SK-N-SH (cell line): ENCODE results near the gene MARCHF10. TPM values are rescaled to one million over a fixed set of nuclear protein-coding genes. Genes with fewer than 3 reads are reported as not detected.

Experiments used
- CTCF ChIA-PET: fragments of 300-600, 350-600 bp; formaldehyde crosslinking; extraction: SDS; loops from one replicate; lab custom pipeline; 2021; lab: Yijun Ruan, JAX
- POLR2A ChIA-PET: fragments of 350-600 bp; sonication (Branson Sonifier 250); formaldehyde crosslinking; extraction: SDS; loops from one replicate; lab custom pipeline; 2020; ENCODE audit warnings: antibody characterized with exemption, inconsistent platforms; lab: Yijun Ruan, JAX
- DNase-seq: peaks from one replicate; pipeline ENCODE4 v3.0.0; 2012
- H2AFZ ChIP-seq: fragments of 200-600 bp; sonication (generic); 2 replicates; pipeline ENCODE4 v1.8.1; 2016; ENCODE audit warnings: antibody characterized with exemption, mild to moderate bottlenecking, low read depth
- H3F3A ChIP-seq: fragments of 200-600 bp; sonication (generic); replicated peaks from 2 replicates; pipeline ENCODE3; 2016; ENCODE audit warnings: antibody characterized with exemption, mild to moderate bottlenecking; ENCODE audit not compliant: insufficient read depth
- H3K27ac ChIP-seq, 2 experiments: fragments of 200-500 bp in 1 of 2; fragments of 200-600 bp in 1 of 2; sonication (Bioruptor generic) in 1 of 2; sonication (generic), shearing (Covaris generic) in 1 of 2; 2 replicates each; pipeline versions ENCODE4 v1.5.1 to v1.6.1; 2014 to 2016; ENCODE audit warnings: low read depth in 2 of 2, inconsistent platforms in 1 of 2, low read length in 1 of 2, mild to moderate bottlenecking in 1 of 2, mixed read lengths in 1 of 2
- H3K27me3 ChIP-seq: fragments of 200-600 bp; sonication (generic), shearing (Covaris generic); 2 replicates; pipeline ENCODE4 v1.6.1; 2016; ENCODE audit warnings: mixed run types; ENCODE audit not compliant: insufficient read depth
- H3K36me3 ChIP-seq, 2 experiments: fragments of 200-500 bp in 1 of 2; fragments of 200-600 bp in 1 of 2; sonication (Bioruptor generic) in 1 of 2; sonication (generic) in 1 of 2; replicated peaks in 1 of 2; 2 replicates each; pipeline versions ENCODE3 to v1.5.1; 2014 to 2016; ENCODE audit warnings: low read length in 1 of 2, mild to moderate bottlenecking in 1 of 2; ENCODE audit not compliant: insufficient read depth in 2 of 2, control insufficient read depth in 1 of 2
- H3K4me1 ChIP-seq, 2 experiments: fragments of 200-500 bp in 1 of 2; fragments of 200-600 bp in 1 of 2; sonication (Bioruptor generic) in 1 of 2; sonication (generic), shearing (Covaris generic) in 1 of 2; 2 replicates each; pipeline versions ENCODE4 v1.5.1 to v1.6.1; 2014 to 2016; ENCODE audit warnings: low read depth in 1 of 2, low read length in 1 of 2, mixed run types in 1 of 2; ENCODE audit not compliant: insufficient read depth in 2 of 2, control insufficient read depth in 1 of 2
- H3K4me2 ChIP-seq: fragments of 200-600 bp; sonication (generic), shearing (Covaris generic); 2 replicates; pipeline ENCODE4 v1.6.1; 2017; ENCODE audit warnings: mixed run types
- H3K4me3 ChIP-seq, 2 experiments: fragments of 200-500 bp in 1 of 2; fragments of 200-600 bp in 1 of 2; sonication (Bioruptor generic) in 1 of 2; sonication (generic), shearing (Covaris generic) in 1 of 2; 2 replicates each; pipeline versions ENCODE4 v1.5.1 to v1.8.1; 2014 to 2016; ENCODE audit warnings: low read depth in 2 of 2, inconsistent platforms in 1 of 2, low read length in 1 of 2, mild to moderate bottlenecking in 1 of 2, mixed read lengths in 1 of 2, moderate library complexity in 1 of 2
- H3K79me2 ChIP-seq: fragments of 200-600 bp; sonication (generic); 2 replicates; pipeline ENCODE4 v1.8.1; 2017; ENCODE audit warnings: mild to moderate bottlenecking; ENCODE audit not compliant: insufficient read depth
- H3K9ac ChIP-seq: fragments of 200-600 bp; sonication (generic); 2 replicates; pipeline ENCODE4 v1.6.1; 2017; ENCODE audit warnings: mixed run types
- H3K9me2 ChIP-seq: fragments of 200-600 bp; sonication (generic); 2 replicates; pipeline ENCODE4 v1.6.1; 2017; ENCODE audit warnings: mixed run types
- H3K9me3 ChIP-seq: fragments of 200-600 bp; sonication (generic); 2 replicates; pipeline ENCODE4 v1.6.1; 2017; ENCODE audit warnings: mixed run types, mild to moderate bottlenecking, moderate library complexity
- H4K20me1 ChIP-seq: fragments of 200-600 bp; sonication (generic); 2 replicates; pipeline ENCODE4 v1.6.1; 2017; ENCODE audit warnings: mild to moderate bottlenecking, mixed run types; ENCODE audit not compliant: insufficient read depth
- CHD2 ChIP-seq: fragments of 150-350 bp; IDR thresholded peaks from 2 replicates; pipeline ENCODE4 v1.6.1; 2018; ENCODE audit warnings: low read length; ENCODE audit not compliant: partially characterized antibody
- ELF1 ChIP-seq: IDR thresholded peaks from 2 replicates; pipeline ENCODE4 v1.4.0; 2012
- EP300 ChIP-seq, 2 experiments: IDR thresholded peaks; 2 replicates each; pipeline versions ENCODE4 v1.4.0 to v1.6.1; 2012; ENCODE audit warnings: borderline replicate concordance in 1 of 2, low read depth in 1 of 2, low read length in 1 of 2
- FOSL2 ChIP-seq: IDR thresholded peaks from 2 replicates; pipeline ENCODE4 v1.4.0; 2012; ENCODE audit warnings: low read depth, mild to moderate bottlenecking, moderate library complexity, borderline replicate concordance
- JUND ChIP-seq: IDR thresholded peaks from 2 replicates; pipeline ENCODE4 v1.4.0; 2012
- MEF2A ChIP-seq: IDR thresholded peaks from 2 replicates; pipeline ENCODE4 v1.4.0; 2012; ENCODE audit warnings: low read depth, borderline replicate concordance
- MXI1 ChIP-seq: IDR thresholded peaks from 2 replicates; pipeline ENCODE4 v1.6.1; 2012; ENCODE audit warnings: mild to moderate bottlenecking, low read depth, low read length, improper control_type of control experiment
- NFIC ChIP-seq: IDR thresholded peaks from 2 replicates; pipeline ENCODE4 v1.4.0; 2012; ENCODE audit warnings: borderline replicate concordance
- RAD21 ChIP-seq: IDR thresholded peaks from 2 replicates; pipeline ENCODE4 v1.6.1; 2012; ENCODE audit warnings: mild to moderate bottlenecking, low read length
- YY1 ChIP-seq: IDR thresholded peaks from 2 replicates; pipeline ENCODE4 v1.4.0; 2012; ENCODE audit warnings: low read depth, mild to moderate bottlenecking
- WGBS: methylation state at CpG from one replicate; pipeline ENCODE4 v1.1.6; 2017; ENCODE audit warnings: low lambda C conversion rate; 5-methylcytosine and 5-hydroxymethylcytosine counted together
- polyA plus RNA-seq, 3 experiments: library from polyadenylated mRNA; depleted of rRNA; stranded (reverse); fragments of >200 nt; gene quantifications; 2 replicates each; pipeline ENCODE4 v1.2.3, GENCODE V29; 2012
- TF ChIP-seq, protein P1 (sequence below): IDR thresholded peaks from 2 replicates; pipeline ENCODE4 v1.4.0; 2012; ENCODE audit warnings: low read depth, borderline replicate concordance

MARCHF10 gene
- polyA plus RNA-seq, 1 of the 3 experiments (the other 2 are of a cell fraction), result 0.16 TPM

- Histone ChIP-seq H3K79me2 (no peaks in the 10 kb centered on the region), H3K4me3 (no peak overlapping the region), H3K4me1 (no peaks in the 10 kb centered on the region), H3K9me2 (no peaks in the 10 kb centered on the region), H3K4me2 (no peak overlapping the region), H3F3A (no peaks in the 10 kb centered on the region), H2AFZ (no peak overlapping the region), H3K9me3 (no peaks in the 10 kb centered on the region), H3K9ac (no peak overlapping the region), H3K36me3 (no peaks in the 10 kb centered on the region), H3K27ac (no peak overlapping the region), H4K20me1 (no peaks in the 10 kb centered on the region), H3K27me3 (no peaks in the 10 kb centered on the region)
- TF ChIP-seq RAD21, result no peak
- no peak for TF ChIP-seq ELF1
- no peak for DNase-seq
- POLR2A ChIA-PET, result no interaction called here
- 91% methylated on average over 7 of the region's 7 CpGs for WGBS
- CTCF ChIA-PET, result interaction anchor here (1.4 kb wide), 1 partner anchor 166 kb away, joined by 3 read pairs; no protein-coding TSS in a partner anchor
Observed at GRCh38 chr17:62801553-62802114, 6.5 kb downstream of the MARCHF10 start.

GRCh38 chr17:62800585-62800984 is 7.5 kb downstream of the MARCHF10 start:
- 73% methylated on average over 7 of the region's 7 CpGs for WGBS
- Histone ChIP-seq H2AFZ (no peak overlapping the region), H3K27me3 (no peaks in the 10 kb centered on the region), H3K9me3 (no peaks in the 10 kb centered on the region), H3K9me2 (no peaks in the 10 kb centered on the region), H4K20me1 (no peaks in the 10 kb centered on the region), H3K4me3 (no peak overlapping the region), H3F3A (no peaks in the 10 kb centered on the region), H3K79me2 (no peaks in the 10 kb centered on the region), H3K36me3 (no peaks in the 10 kb centered on the region), H3K4me1 (no peaks in the 10 kb centered on the region), H3K27ac (no peak overlapping the region), H3K4me2 (no peak overlapping the region), H3K9ac (no peak overlapping the region)
- TF ChIP-seq, protein P1, sequence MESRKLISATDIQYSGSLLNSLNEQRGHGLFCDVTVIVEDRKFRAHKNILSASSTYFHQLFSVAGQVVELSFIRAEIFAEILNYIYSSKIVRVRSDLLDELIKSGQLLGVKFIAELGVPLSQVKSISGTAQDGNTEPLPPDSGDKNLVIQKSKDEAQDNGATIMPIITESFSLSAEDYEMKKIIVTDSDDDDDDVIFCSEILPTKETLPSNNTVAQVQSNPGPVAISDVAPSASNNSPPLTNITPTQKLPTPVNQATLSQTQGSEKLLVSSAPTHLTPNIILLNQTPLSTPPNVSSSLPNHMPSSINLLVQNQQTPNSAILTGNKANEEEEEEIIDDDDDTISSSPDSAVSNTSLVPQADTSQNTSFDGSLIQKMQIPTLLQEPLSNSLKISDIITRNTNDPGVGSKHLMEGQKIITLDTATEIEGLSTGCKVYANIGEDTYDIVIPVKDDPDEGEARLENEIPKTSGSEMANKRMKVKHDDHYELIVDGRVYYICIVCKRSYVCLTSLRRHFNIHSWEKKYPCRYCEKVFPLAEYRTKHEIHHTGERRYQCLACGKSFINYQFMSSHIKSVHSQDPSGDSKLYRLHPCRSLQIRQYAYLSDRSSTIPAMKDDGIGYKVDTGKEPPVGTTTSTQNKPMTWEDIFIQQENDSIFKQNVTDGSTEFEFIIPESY, result no peak
- no peak for TF ChIP-seq CHD2
- no peak for TF ChIP-seq FOSL2
- no peak for TF ChIP-seq EP300 (IDR thresholded peaks at IDR 0.05; ENCODE audit: borderline replicate concordance in 1 of 2, low read depth in 1 of 2, low read length in 1 of 2)
- POLR2A ChIA-PET, result interaction anchor here (0.6 kb wide), 1 partner anchor 75 kb away, joined by 4 read pairs; no protein-coding TSS in a partner anchor
- DNase-seq, result no peak
- CTCF ChIA-PET, result no interaction called here

- TF ChIP-seq YY1, result no peak
- no peak for TF ChIP-seq MEF2A
- no peak for TF ChIP-seq NFIC
- TF ChIP-seq JUND, result no peak
- no peak for TF ChIP-seq MXI1
- TF ChIP-seq, protein P1, result no peak
- TF ChIP-seq CHD2, result no peak
- no peak for TF ChIP-seq FOSL2
- TF ChIP-seq ELF1, result no peak
- no peak for TF ChIP-seq EP300 (IDR thresholded peaks at IDR 0.05; ENCODE audit: borderline replicate concordance in 1 of 2, low read depth in 1 of 2, low read length in 1 of 2)
- ChIA-PET POLR2A (no interaction called here), CTCF (interaction anchor here (1.1 kb wide), 2 partner anchors 9 to 17 kb away, joined by 3 to 4 read pairs; no protein-coding TSS in a partner anchor)
- H3K9ac ChIP-seq, result no peak overlapping the region
- no peaks in the 10 kb centered on the region for H3K4me1 ChIP-seq
- no peak overlapping the region for H2AFZ ChIP-seq
- no peak overlapping the region for H3K4me2 ChIP-seq
- H3K9me2 ChIP-seq, result no peaks in the 10 kb centered on the region
- no peak overlapping the region for H3K4me3 ChIP-seq
- H3K9me3 ChIP-seq, result no peaks in the 10 kb centered on the region
- no peak overlapping the region for H3K27ac ChIP-seq
- no peaks in the 10 kb centered on the region for H3F3A ChIP-seq
- H3K27me3 ChIP-seq, result no peaks in the 10 kb centered on the region
- H3K36me3 ChIP-seq, result no peaks in the 10 kb centered on the region
- no peaks in the 10 kb centered on the region for H4K20me1 ChIP-seq
- no peaks in the 10 kb centered on the region for H3K79me2 ChIP-seq
- DNase-seq, result no peak
Observed at GRCh38 chr17:62797959-62798358, 10.2 kb downstream of the MARCHF10 start.
